NCI-H1436 (cell line): Measurements from ENCODE around the gene MACF1.

ENCODE experiments used
- DNase-seq: peaks from one replicate; lab custom pipeline; 2025; lab: John Stamatoyannopoulos, UW

The MACF1 gene

DNA sequence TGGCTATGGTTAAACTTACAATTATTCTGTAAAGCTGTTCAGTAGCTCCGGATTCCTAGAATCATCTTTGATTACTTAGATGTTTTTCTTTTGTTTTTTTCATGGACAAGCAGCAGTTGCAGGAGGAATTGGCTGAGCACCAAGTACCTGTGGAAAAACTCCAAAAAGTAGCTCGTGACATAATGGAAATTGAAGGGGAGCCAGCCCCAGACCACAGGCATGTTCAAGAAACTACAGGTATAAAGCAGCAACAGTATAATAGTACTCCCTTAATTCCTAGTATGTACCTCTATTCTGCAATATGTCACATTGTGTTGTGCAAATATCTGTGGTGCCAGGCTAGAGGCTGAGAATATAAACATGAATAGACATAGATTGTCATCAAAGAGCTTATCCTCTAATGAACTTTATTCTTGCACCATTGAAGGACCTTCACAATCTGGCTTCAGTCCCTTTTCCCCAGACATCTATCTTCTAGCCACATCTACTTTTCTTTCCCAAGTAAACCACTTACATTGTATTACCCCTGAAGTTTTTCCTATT lies 154.6 kb downstream of the MACF1 start:
- no peak for DNase-seq

DNA sequence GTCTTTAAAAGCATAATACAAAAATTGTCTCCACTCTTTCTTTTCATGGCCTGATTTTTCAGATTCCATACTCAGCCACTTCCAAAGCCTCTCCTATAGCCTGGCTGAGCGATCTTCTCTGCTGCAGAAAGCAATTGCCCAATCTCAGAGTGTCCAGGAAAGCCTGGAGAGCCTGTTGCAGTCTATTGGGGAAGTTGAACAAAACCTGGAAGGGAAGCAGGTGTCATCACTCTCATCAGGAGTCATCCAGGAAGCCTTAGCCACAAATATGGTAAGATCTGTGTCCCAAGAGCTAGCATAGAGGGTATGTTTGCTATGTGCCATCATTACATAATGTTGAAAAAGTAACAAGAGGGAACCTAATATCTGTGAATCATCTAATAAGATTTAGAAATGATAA lies 156.2 kb downstream of the MACF1 start:
- no peak for DNase-seq

- no peak for DNase-seq
Measured at GRCh38 chr1:39361446-39361845, 157.0 kb downstream of the MACF1 start.

DNA sequence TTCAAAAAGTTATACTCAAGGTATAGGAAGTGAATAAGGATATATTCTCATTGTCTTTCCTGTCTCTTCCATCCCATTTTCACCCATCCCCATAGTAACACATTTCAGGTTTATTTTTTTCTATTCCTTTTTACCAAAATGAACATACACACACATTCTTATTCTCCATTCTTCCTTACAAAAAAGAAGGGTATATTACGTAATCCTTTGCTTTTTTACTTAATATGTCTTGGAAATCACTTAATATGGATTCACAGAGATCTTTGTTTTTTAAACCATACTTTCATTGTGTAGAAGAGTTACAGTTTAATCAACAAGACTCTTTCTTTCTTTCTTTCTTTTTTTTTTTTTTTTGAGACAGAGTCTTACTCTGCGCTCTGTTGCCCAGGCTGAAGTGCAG lies 158.8 kb downstream of the MACF1 start:
- no peak for DNase-seq

GRCh38 chr1:39368045-39368444 lies 163.6 kb downstream of the MACF1 start:
- DNase-seq = no peak

GRCh38 chr1:39369565-39369964 lies 165.1 kb downstream of the MACF1 start:
- DNase-seq = no peak

DNA sequence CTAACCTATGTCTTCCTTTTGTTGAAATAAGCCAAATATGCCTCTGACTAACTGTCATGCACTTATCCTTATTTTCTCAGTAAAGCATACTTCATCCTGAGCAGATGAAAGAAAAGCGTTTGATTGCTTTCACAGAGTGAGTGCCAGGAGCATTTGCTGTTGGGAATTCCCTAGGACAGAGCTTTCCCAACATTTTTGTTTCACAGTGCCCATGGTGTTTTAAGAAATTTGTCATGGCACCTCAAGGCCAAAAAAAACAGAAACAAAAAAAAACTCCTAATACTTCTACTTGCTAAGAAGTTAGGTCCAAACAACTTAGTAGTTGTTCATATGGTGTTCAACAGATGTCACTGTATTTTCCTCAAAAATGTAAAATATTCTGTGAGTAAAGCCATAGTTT lies 166.1 kb downstream of the MACF1 start:
- no peak for DNase-seq

- no peak for DNase-seq
Measured at GRCh38 chr1:39372105-39372504, 167.6 kb downstream of the MACF1 start.

GRCh38 chr1:39376656-39377055 lies 172.2 kb downstream of the MACF1 start:
- DNase-seq = no peak

DNA sequence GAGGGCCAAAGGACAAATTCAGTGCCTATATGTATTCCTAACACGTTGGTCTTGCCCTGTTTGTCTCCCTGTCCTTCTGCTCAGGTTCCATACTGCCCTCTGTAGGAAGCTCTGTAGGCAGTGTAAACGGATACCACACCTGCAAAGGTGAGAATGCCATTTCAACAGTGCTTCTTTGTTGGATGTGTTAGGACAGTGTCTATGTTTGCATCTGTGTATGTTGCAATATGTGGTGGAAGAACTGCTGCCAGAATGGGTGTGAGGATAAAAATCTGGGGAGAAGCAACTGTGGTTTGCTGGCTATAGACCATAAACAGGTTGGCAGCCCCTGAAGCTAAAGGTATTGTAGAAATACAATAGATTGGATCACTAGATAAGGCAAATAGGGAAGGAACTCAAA lies 173.9 kb downstream of the MACF1 start:
- DNase-seq = peak; percentile 5

DNA sequence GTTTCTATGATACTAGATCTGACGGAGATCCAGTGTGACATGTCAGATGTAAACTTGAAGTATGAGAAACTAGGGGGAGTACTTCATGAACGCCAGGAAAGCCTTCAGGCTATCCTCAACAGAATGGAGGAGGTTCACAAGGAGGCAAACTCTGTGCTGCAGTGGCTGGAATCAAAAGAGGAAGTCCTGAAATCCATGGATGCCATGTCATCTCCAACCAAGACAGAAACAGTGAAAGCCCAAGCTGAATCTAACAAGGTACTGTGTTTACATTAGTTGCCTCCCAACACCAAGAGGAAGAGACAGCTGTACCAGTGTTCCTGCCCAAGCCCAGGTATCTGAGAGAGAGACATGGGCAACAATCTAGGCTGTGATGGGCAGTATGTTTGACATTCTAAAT lies 174.7 kb downstream of the MACF1 start:
- DNase-seq = no peak

DNA sequence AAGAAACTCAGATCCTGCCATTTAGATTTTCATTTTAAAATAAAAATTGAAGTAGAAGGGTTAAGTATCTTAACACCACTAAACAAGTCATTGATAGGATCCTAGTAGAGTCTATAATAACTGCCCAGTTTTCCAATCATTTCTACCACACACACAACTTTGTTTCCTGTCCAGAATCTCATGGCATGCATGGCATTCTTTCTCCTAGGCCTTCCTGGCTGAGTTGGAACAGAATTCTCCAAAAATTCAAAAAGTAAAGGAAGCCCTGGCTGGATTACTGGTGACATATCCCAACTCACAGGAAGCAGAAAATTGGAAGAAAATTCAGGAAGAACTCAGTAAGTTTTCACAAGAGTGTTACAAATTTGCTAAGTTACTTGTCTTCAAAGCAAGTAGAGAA lies 175.5 kb downstream of the MACF1 start:
- DNase-seq = no peak

- no peak for DNase-seq
Measured at GRCh38 chr1:39381839-39382238, 177.3 kb downstream of the MACF1 start.

DNA sequence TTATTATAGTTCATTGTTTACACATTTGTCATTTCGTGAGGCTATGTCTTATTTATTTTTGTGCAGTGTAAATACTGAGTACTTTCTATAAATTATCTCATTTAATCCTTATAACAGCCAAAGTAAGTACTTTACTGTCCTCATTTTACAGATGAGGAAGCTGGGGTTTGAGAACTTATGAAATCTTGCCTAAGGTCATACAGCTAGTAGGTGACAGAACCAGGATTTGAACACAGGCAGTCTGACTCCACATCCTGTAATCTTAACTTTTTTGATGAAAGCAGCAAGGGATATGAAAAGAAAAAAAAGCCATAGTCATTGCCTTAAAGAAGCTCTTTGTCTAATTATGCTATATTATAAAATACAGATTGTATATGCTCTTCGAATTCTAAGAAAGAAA lies 179.8 kb downstream of the MACF1 start:
- DNase-seq = no peak

DNA sequence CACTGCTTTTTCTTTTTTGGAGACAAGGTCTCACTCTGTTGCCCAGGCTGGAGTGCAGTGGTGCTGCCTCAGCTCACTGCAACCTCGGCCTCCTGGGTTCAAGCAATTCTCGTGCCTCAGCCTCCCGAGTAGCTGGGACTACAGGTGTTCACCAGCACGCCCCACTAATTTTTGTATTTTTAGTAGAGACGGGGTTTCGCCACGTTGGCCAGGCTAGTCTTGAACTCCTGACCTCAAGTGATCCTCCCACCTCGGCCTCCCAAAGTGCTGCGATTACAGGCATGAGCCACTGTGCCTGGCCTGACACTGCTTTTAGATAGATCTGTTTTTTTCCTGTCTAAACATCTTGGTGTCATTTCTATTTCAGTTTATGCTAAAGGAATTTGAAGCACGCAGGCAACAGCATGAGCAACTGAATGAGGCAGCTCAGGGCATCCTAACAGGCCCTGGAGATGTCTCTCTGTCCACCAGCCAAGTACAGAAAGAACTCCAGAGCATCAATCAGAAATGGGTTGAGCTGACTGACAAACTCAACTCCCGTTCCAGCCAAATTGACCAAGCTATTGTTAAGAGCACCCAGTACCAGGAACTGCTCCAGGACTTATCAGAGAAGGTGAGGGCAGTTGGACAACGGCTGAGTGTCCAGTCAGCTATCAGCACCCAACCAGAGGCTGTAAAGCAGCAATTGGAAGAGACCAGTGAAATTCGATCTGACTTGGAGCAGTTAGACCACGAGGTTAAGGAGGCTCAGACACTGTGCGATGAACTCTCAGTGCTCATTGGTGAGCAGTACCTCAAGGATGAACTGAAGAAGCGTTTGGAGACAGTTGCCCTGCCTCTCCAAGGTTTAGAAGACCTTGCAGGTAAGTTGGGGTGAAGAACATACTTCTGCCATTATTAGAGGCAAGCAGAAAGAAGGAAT lies 180.8 kb downstream of the MACF1 start:
- DNase-seq = no peak

GRCh38 chr1:39386997-39387396 lies 182.5 kb downstream of the MACF1 start:
- DNase-seq = no peak

DNA sequence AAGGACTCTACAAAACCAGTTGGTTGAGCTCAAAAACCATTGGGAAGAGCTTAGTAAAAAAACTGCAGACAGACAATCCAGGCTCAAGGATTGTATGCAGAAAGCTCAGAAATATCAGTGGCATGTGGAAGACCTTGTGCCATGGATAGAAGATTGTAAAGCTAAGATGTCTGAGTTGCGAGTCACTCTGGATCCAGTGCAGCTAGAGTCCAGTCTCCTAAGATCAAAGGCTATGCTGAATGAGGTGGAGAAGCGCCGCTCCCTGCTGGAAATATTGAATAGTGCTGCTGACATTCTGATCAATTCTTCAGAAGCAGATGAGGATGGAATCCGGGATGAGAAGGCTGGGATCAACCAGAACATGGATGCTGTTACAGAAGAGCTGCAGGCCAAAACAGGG lies 183.0 kb downstream of the MACF1 start:
- no peak for DNase-seq

- DNase-seq = no peak
Measured at GRCh38 chr1:39391691-39392679, 187.5 kb downstream of the MACF1 start.

GRCh38 chr1:39392851-39393573 lies 188.5 kb downstream of the MACF1 start:
- DNase-seq = no peak

DNA sequence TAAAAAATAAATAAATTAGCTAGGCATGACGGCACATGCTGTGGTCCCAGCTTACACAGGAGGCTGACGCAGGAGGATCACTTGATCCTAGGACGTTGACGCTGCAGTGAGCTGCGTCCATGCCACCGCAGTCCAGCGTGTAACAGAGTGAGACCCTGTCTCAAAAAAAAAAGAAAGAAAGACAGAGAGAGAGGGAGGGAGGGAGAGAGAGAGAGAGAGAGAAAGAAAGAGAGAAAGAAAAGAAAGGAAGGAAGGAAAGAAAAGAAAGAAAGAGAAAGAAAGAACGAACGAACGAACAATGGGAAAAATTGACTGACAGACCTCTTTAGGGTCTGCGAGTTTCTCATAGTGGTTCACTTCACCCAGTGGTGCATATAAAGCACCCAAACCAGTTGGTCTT lies 189.2 kb downstream of the MACF1 start:
- DNase-seq = no peak

DNA sequence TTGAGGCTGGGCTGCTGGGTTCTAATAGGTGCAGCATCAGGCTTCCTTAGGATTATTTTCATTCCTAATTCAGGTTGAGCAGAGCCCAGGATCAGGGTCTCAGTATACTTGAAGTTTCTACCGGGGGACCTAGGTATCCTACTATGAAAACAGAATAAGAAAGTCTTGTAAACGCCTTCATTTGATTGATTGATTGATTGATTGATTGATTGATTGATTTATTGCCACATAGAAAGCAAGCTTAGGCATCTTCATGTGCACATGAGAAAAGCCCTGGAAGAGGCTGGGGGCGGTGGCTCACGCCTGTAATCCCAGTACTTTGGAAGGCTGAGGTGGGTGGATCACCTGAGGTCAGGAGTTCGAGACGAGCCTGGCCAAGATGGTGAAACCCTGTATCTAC lies 189.6 kb downstream of the MACF1 start:
- no peak for DNase-seq

DNA sequence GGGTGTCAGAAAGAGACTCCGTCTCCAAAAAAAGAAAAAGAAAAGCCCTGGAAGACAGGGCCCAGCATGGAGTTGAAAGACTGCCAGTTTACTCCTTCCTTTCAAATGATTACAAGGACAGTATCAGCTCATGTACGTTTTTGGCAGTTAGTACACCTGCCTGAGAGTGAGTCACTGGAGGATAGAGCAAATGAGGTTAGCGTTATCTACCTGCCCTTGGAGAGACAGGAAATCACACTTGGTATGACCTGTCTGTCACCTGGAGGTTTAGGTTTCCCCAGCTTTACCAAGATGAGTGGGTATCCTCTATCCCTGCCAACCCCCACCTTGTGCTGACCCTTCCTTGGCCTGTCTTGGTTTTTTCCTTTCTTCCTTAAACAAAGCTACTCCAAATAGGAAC lies 190.1 kb downstream of the MACF1 start:
- DNase-seq = peak; percentile 7
